Hepatocyte (in vitro differentiated cells): ENCODE measurements around the gene PTGER4.

Experiments
- CTCF ChIP-seq: fragments of 200-600 bp; sonication (generic); IDR thresholded peaks from 2 replicates; pipeline ENCODE4 v1.5.1; 2016; ENCODE audit warnings: antibody characterized with exemption, mild to moderate bottlenecking; ENCODE audit not compliant: poor library complexity
- EZH2phosphoT487 ChIP-seq: fragments of 200-600 bp; sonication (generic); IDR thresholded peaks from one replicate; pipeline ENCODE4 v1.6.1; 2018; ENCODE audit warnings: antibody characterized with exemption, mild to moderate bottlenecking, low read depth, moderate library complexity; ENCODE audit not compliant: unreplicated experiment, severe bottlenecking

GRCh38 chr5:40674661-40675235 is 5.0 kb upstream of the PTGER4 start:
- TF ChIP-seq CTCF (no peak), EZH2phosphoT487 (no peak)
